ENCODE results near the gene DNAJC4. TPM values are rescaled to one million over a fixed set of nuclear protein-coding genes. Genes with fewer than 3 reads are reported as not detected.

Gene DNAJC4
- total RNA-seq, 1 donor from 2014 or later = 27.2 TPM

DNA sequence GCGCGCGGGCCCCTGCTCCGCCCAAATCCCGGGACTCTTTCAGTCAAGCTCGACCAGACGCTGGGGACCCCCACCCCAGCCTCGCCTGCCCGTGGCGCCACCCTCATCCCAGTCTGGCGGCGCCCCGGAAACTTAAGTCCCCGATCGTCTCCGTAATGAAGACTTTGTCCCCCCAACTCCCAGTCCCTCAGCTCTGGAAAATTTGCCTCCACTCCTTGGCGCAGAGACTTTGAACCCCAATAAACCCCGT, 21.3 kb downstream of the DNAJC4 start:
- no peaks in the 10 kb centered on the region for H3K9me3 Mint-ChIP-seq
- H3K27ac Mint-ChIP-seq (ENCODE audit: unreplicated experiment) = no peak overlapping the region
- peak overlapping the region; percentile 90 for H3K4me3 Mint-ChIP-seq
- no peaks in the 10 kb centered on the region for H3K36me3 Mint-ChIP-seq (ENCODE audit: low read depth)
- TF ChIP-seq, protein P1, sequence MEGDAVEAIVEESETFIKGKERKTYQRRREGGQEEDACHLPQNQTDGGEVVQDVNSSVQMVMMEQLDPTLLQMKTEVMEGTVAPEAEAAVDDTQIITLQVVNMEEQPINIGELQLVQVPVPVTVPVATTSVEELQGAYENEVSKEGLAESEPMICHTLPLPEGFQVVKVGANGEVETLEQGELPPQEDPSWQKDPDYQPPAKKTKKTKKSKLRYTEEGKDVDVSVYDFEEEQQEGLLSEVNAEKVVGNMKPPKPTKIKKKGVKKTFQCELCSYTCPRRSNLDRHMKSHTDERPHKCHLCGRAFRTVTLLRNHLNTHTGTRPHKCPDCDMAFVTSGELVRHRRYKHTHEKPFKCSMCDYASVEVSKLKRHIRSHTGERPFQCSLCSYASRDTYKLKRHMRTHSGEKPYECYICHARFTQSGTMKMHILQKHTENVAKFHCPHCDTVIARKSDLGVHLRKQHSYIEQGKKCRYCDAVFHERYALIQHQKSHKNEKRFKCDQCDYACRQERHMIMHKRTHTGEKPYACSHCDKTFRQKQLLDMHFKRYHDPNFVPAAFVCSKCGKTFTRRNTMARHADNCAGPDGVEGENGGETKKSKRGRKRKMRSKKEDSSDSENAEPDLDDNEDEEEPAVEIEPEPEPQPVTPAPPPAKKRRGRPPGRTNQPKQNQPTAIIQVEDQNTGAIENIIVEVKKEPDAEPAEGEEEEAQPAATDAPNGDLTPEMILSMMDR (conservative IDR thresholded peaks at IDR 0.05) = no peak
- peaks cover 3% of the 10 kb centered on the region for H3K27me3 Mint-ChIP-seq (ENCODE audit: low read depth)
- DNase-seq (ENCODE audit: low read depth, low spot score) = no peak
- peaks cover 28% of the 10 kb centered on the region for H3K4me1 Mint-ChIP-seq

- Mint-ChIP-seq H3K27me3 (ENCODE audit: low read depth) (no peaks in the 10 kb centered on the region), H3K4me1 (peaks cover 28% of the 10 kb centered on the region), H3K9me3 (no peaks in the 10 kb centered on the region), H3K4me3 (peak overlapping the region; percentile 90), H3K27ac (ENCODE audit: unreplicated experiment) (no peak overlapping the region), H3K36me3 (ENCODE audit: low read depth) (no peaks in the 10 kb centered on the region)
- DNase-seq (ENCODE audit: low read depth, low spot score) = no peak
- TF ChIP-seq, protein P1 (conservative IDR thresholded peaks at IDR 0.05) = peak; percentile 25
Observed at GRCh38 chr11:64252003-64252872, 21.9 kb downstream of the DNAJC4 start.

DNA sequence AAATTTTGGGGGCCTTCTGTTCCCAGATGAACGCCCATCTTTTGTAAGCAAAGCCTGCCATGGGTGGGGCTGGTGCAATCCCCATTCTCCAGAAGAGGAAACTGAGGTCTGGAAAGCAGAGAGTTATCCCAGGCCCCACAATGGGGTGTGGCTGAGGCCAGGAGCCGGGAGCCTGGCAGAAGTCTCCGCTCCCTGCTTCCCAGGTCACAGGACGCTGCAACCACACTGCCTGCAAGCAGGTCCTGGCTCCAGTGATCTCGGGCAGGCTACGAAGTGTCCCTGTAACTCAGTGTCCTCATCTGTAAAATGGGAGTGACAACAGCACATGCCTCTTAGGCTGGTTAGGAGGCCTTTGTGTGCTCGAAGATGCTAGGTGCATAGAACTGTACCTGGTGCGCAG, 22.7 kb downstream of the DNAJC4 start:
- Mint-ChIP-seq H3K27ac (ENCODE audit: unreplicated experiment) (no peak overlapping the region), H3K4me1 (peaks cover 23% of the 10 kb centered on the region), H3K9me3 (no peaks in the 10 kb centered on the region), H3K4me3 (peak overlapping the region; percentile 83), H3K27me3 (ENCODE audit: low read depth) (no peaks in the 10 kb centered on the region), H3K36me3 (ENCODE audit: low read depth) (peaks cover 2% of the 10 kb centered on the region)
- TF ChIP-seq, protein P1 (conservative IDR thresholded peaks at IDR 0.05) = no peak
- no peak for DNase-seq (ENCODE audit: low read depth, low spot score)

- no peak for DNase-seq (ENCODE audit: low read depth, low spot score)
- H3K9me3 Mint-ChIP-seq = no peaks in the 10 kb centered on the region
- no peaks in the 10 kb centered on the region for H3K27me3 Mint-ChIP-seq (ENCODE audit: low read depth)
- H3K4me3 Mint-ChIP-seq = peak overlapping the region; percentile 83
- H3K36me3 Mint-ChIP-seq (ENCODE audit: low read depth) = peaks cover 2% of the 10 kb centered on the region
- TF ChIP-seq, protein P1 (conservative IDR thresholded peaks at IDR 0.05) = no peak
- H3K27ac Mint-ChIP-seq (ENCODE audit: unreplicated experiment) = no peak overlapping the region
- peaks cover 21% of the 10 kb centered on the region for H3K4me1 Mint-ChIP-seq
Observed at GRCh38 chr11:64253481-64253880, 23.1 kb downstream of the DNAJC4 start.

GRCh38 chr11:64254326-64254725, 24.0 kb downstream of the DNAJC4 start:
- TF ChIP-seq, protein P1 (conservative IDR thresholded peaks at IDR 0.05) = no peak
- Mint-ChIP-seq H3K27me3 (ENCODE audit: low read depth) (no peaks in the 10 kb centered on the region), H3K27ac (ENCODE audit: unreplicated experiment) (no peak overlapping the region), H3K4me3 (no peak overlapping the region), H3K4me1 (peaks cover 22% of the 10 kb centered on the region), H3K9me3 (no peaks in the 10 kb centered on the region), H3K36me3 (ENCODE audit: low read depth) (peaks cover 4% of the 10 kb centered on the region)
- DNase-seq (ENCODE audit: low read depth, low spot score) = no peak

All from neural crest cell (in vitro differentiated cells).